Stimulated activated effector memory CD8-positive, alpha-beta T cell treated with anti-CD3 and anti-CD28 coated beads, Interleukin-12 subunit alpha, Interleukin-12 subunit beta, amount 100 ng/mL, for 72 hours (primary cell): ENCODE data around the gene KCNC2.

Experiments used
- ATAC-seq: fragments of 150-1000 bp; cut with Tn5 transposase; 2 replicates; pipeline ENCODE4 v1.10.0; 2021
- DNase-seq, 2 donors: peaks; one replicate each; pipeline ENCODE4 v3.0.0; 2021 to 2022; ENCODE audit warnings: low spot score in 2 of 2
- H3K27ac Mint-ChIP-seq: one replicate; pipeline ENCODE4 v1.8.0; 2022; ENCODE audit warnings: mild to moderate bottlenecking, mixed read lengths
- H3K36me3 Mint-ChIP-seq: one replicate; pipeline ENCODE4 v1.8.0; 2022; ENCODE audit warnings: mild to moderate bottlenecking, mixed read lengths
- H3K4me1 Mint-ChIP-seq: one replicate; pipeline ENCODE4 v1.8.0; 2022; ENCODE audit warnings: mixed read lengths
- H3K4me3 Mint-ChIP-seq: one replicate; pipeline ENCODE4 v1.8.0; 2022; ENCODE audit warnings: mild to moderate bottlenecking, mixed read lengths
- H3K9me3 Mint-ChIP-seq: one replicate; pipeline ENCODE4 v1.8.0; 2022; ENCODE audit warnings: mixed read lengths

The KCNC2 gene

GRCh38 chr12:75042125-75042524, 167.5 kb downstream of the KCNC2 start:
- ATAC-seq (no peak), DNase-seq (no peak)
- H3K4me3 Mint-ChIP-seq = no peak overlapping the region
- peaks cover 3% of the 10 kb centered on the region for H3K9me3 Mint-ChIP-seq
- no peaks in the 10 kb centered on the region for H3K4me1 Mint-ChIP-seq
- no peaks in the 10 kb centered on the region for H3K36me3 Mint-ChIP-seq
- no peak overlapping the region for H3K27ac Mint-ChIP-seq

- H3K4me3 Mint-ChIP-seq = no peak overlapping the region
- ATAC-seq = no peak
- peaks cover 3% of the 10 kb centered on the region for H3K9me3 Mint-ChIP-seq
- H3K27ac Mint-ChIP-seq = no peak overlapping the region
- H3K36me3 Mint-ChIP-seq = no peaks in the 10 kb centered on the region
- no peak for DNase-seq
- H3K4me1 Mint-ChIP-seq = no peaks in the 10 kb centered on the region
These were observed 168.2 kb downstream of the KCNC2 start for GRCh38 chr12:75041472-75041871.

GRCh38 chr12:75020068-75020557, 189.5 kb downstream of the KCNC2 start:
- no peak overlapping the region for H3K27ac Mint-ChIP-seq
- peaks cover 19% of the 10 kb centered on the region for H3K9me3 Mint-ChIP-seq
- H3K36me3 Mint-ChIP-seq = no peaks in the 10 kb centered on the region
- H3K4me3 Mint-ChIP-seq = no peak overlapping the region
- ATAC-seq = no peak
- no peaks in the 10 kb centered on the region for H3K4me1 Mint-ChIP-seq
- DNase-seq = no peak

- Mint-ChIP-seq H3K9me3 (peaks cover 8% of the 10 kb centered on the region), H3K27ac (no peak overlapping the region), H3K4me1 (no peaks in the 10 kb centered on the region), H3K4me3 (no peak overlapping the region), H3K36me3 (no peaks in the 10 kb centered on the region)
- ATAC-seq = peak; percentile 100
- no peak for DNase-seq
These were observed 198.5 kb downstream of the KCNC2 start for GRCh38 chr12:75011120-75011519.

GRCh38 chr12:75007133-75007532, 202.5 kb downstream of the KCNC2 start:
- no peak for DNase-seq
- H3K9me3 Mint-ChIP-seq = peaks cover 4% of the 10 kb centered on the region

GRCh38 chr12:75000120-75000519, 209.5 kb downstream of the KCNC2 start:
- no peaks in the 10 kb centered on the region for H3K36me3 Mint-ChIP-seq
- DNase-seq (no peak), ATAC-seq (no peak)
- no peak overlapping the region for H3K27ac Mint-ChIP-seq
- H3K4me3 Mint-ChIP-seq = peak overlapping the region; percentile 23
- H3K9me3 Mint-ChIP-seq = no peaks in the 10 kb centered on the region
- no peaks in the 10 kb centered on the region for H3K4me1 Mint-ChIP-seq

More at GRCh38 chr12:75007133-75007532, 202.5 kb downstream of the KCNC2 start:
- Mint-ChIP-seq H3K27ac (no peak overlapping the region), H3K36me3 (no peaks in the 10 kb centered on the region), H3K4me3 (no peak overlapping the region), H3K4me1 (no peaks in the 10 kb centered on the region)
- no peak for ATAC-seq

GRCh38 chr12:74999474-74999873, 210.2 kb downstream of the KCNC2 start:
- Mint-ChIP-seq H3K4me3 (peak overlapping the region; percentile 23), H3K36me3 (no peaks in the 10 kb centered on the region), H3K27ac (no peak overlapping the region), H3K9me3 (no peaks in the 10 kb centered on the region), H3K4me1 (no peaks in the 10 kb centered on the region)
- DNase-seq (no peak), ATAC-seq (no peak)
